Measurements from ENCODE around the gene MYOF.
"Not testable (repeated sequence)": the region's sequence is repeated elsewhere in the genome, so short reads cannot be mapped to it uniquely, and the experiment has no call there.

MYOF gene

DNA sequence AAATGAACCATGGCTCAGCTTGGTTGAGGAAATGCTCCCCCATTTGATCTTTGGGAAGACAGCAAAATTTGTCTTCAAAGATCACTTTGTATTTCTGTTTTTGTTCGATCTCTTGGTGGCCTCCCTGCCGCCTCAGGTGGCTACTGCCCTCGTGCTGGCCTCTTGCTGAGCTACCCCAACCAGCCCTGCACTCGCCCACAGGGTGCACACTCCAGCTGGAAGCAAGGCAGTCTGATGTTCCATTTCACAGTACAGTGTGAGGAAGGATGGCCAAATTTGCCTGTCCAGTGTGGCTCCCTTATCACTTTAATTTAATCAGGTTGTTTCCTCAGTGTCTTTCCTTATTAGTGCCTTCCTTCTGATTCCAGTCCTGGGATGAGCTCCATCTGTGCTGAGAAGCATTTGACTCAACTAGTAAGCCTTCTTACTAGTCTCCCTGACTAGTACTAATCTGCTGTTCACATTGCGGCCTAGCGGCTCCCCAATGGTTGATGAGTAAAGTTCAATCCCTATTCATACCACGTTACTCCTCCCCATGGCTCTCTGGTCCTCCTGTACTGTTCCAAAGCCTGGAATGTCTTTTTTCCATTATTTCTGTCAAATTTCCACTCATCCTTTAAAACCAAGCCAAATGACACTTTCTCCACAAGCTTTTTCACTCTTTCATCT, 8.2 kb downstream of the MYOF start:
- H3K4me3 ChIP-seq (ENCODE audit: low read depth, low read length): no peak overlapping the region
- no peak for DNase-seq (ENCODE audit: low read depth, low spot score)
- in situ Hi-C loops (cut with HindIII; ENCODE audit: low sequenced_read_pairs): no loop called here
- no peak for TF ChIP-seq CTCF (IDR thresholded peaks at IDR 0.05; ENCODE audit: low read depth, low read length)

DNA sequence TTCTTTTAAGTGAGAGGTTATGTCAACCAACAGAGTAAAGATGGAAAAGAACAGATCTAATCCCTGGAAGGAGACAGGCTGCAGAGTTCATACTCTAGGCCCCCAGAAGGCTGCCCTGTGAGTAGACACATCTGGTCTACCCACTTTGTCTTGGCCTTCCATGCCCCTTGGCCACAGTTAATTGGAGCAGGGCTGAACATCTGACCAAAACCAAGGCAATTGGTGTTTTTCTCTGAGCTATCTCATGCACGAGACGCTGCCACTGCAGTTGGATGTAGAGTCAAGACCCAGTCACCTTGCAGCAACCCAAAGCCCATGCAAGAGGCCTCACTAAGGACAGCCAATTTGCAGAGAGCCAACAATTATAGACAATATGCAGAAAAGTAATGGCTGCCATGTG, 9.0 kb downstream of the MYOF start:
- H3K4me3 ChIP-seq (ENCODE audit: low read depth, low read length): no peak overlapping the region
- in situ Hi-C loops (cut with HindIII; ENCODE audit: low sequenced_read_pairs): no loop called here
- DNase-seq (ENCODE audit: low read depth, low spot score): no peak
- TF ChIP-seq CTCF (IDR thresholded peaks at IDR 0.05; ENCODE audit: low read depth, low read length): no peak

GRCh38 chr10:93471110-93471651, 11.0 kb downstream of the MYOF start:
- in situ Hi-C loops (cut with HindIII; ENCODE audit: low sequenced_read_pairs): no loop called here
- TF ChIP-seq CTCF (IDR thresholded peaks at IDR 0.05; ENCODE audit: low read depth, low read length): no peak

GRCh38 chr10:93469454-93469853, 12.7 kb downstream of the MYOF start:
- in situ Hi-C loops (cut with HindIII; ENCODE audit: low sequenced_read_pairs): no loop called here
- no peak for TF ChIP-seq CTCF (IDR thresholded peaks at IDR 0.05; ENCODE audit: low read depth, low read length)
- DNase-seq (ENCODE audit: low read depth, low spot score): no peak
- no peak overlapping the region for H3K4me3 ChIP-seq (ENCODE audit: low read depth, low read length)

More at GRCh38 chr10:93471110-93471651, 11.0 kb downstream of the MYOF start:
- DNase-seq (ENCODE audit: low read depth, low spot score): peak; percentile 99
- no peak overlapping the region for H3K4me3 ChIP-seq (ENCODE audit: low read depth, low read length)

GRCh38 chr10:93468461-93469213, 13.5 kb downstream of the MYOF start:
- DNase-seq (ENCODE audit: low read depth, low spot score): peak; percentile 94
- H3K4me3 ChIP-seq (ENCODE audit: low read depth, low read length): no peak overlapping the region
- in situ Hi-C loops (cut with HindIII; ENCODE audit: low sequenced_read_pairs): no loop called here
- TF ChIP-seq CTCF (IDR thresholded peaks at IDR 0.05; ENCODE audit: low read depth, low read length): peak; percentile 12

GRCh38 chr10:93467635-93468034, 14.5 kb downstream of the MYOF start:
- in situ Hi-C loops (cut with HindIII; ENCODE audit: low sequenced_read_pairs); DNase-seq (ENCODE audit: low read depth, low spot score); H3K4me3 ChIP-seq (ENCODE audit: low read depth, low read length): not testable (repeated sequence)

All from astrocyte of the spinal cord (primary cell).